ENCODE measurements around the gene DPP10. TPM values are rescaled to one million over a fixed set of nuclear protein-coding genes. Genes with fewer than 3 reads are reported as not detected.

The DPP10 gene
- total and polyA plus RNA-seq, 3 experiments from 2014 or later = not detected

- no peak overlapping the region for H3K27ac ChIP-seq (ENCODE audit: low read depth, low read length)
- H3K4me1 Mint-ChIP-seq = no peaks in the 10 kb centered on the region
- peaks cover under 1 to 16% (median 7%) of the 10 kb centered on the region in 5 donors for H3K9me3 Mint-ChIP-seq
- no peak overlapping the region for H3K27ac Mint-ChIP-seq
- H3K4me3 Mint-ChIP-seq = no peak overlapping the region
- H3K36me3 Mint-ChIP-seq = no peaks in the 10 kb centered on the region
- no peaks in the 10 kb centered on the region for H3K4me1 ChIP-seq (ENCODE audit: insufficient read depth, low read length)
- H3K9me3 ChIP-seq (ENCODE audit: low read length) = no peaks in the 10 kb centered on the region
- H3K36me3 ChIP-seq (ENCODE audit: insufficient read depth, low read length) = no peaks in the 10 kb centered on the region
- ChIA-PET CTCF (no interaction called here), POLR2A (no interaction called here)
- H3K27me3 ChIP-seq (ENCODE audit: insufficient read depth, low read length, poor library complexity, severe bottlenecking) = no peaks in the 10 kb centered on the region
- no peaks in the 10 kb centered on the region for H3K27me3 Mint-ChIP-seq
- no peak for DNase-seq
- no peak overlapping the region for H3K4me3 ChIP-seq (ENCODE audit: low read length)
These were observed 947.6 kb downstream of the DPP10 start for GRCh38 chr2:115389898-115390565.

GRCh38 chr2:115396579-115396978 is 954.1 kb downstream of the DPP10 start:
- Histone ChIP-seq H3K27me3 (ENCODE audit: insufficient read depth, low read length, poor library complexity, severe bottlenecking) (no peaks in the 10 kb centered on the region), H3K9me3 (ENCODE audit: low read length) (no peaks in the 10 kb centered on the region), H3K4me3 (ENCODE audit: low read length) (no peak overlapping the region), H3K36me3 (ENCODE audit: insufficient read depth, low read length) (no peaks in the 10 kb centered on the region), H3K4me1 (ENCODE audit: insufficient read depth, low read length) (no peaks in the 10 kb centered on the region), H3K27ac (ENCODE audit: low read depth, low read length) (no peak overlapping the region)
- Mint-ChIP-seq H3K4me3 (no peak overlapping the region), H3K36me3 (no peaks in the 10 kb centered on the region), H3K4me1 (no peaks in the 10 kb centered on the region), H3K27ac (no peak overlapping the region), H3K27me3 (no peaks in the 10 kb centered on the region), H3K9me3 (peaks cover 6 to 18% (median 11%) of the 10 kb centered on the region in 5 donors)
- no peak for DNase-seq
- ChIA-PET POLR2A (no interaction called here), CTCF (no interaction called here)

- no peak for DNase-seq
- H3K4me3 ChIP-seq (ENCODE audit: low read length) = no peak overlapping the region
- H3K4me1 Mint-ChIP-seq = no peaks in the 10 kb centered on the region
- H3K9me3 Mint-ChIP-seq = peaks cover 6 to 23% (median 17%) of the 10 kb centered on the region in 5 donors
- H3K27me3 Mint-ChIP-seq = no peaks in the 10 kb centered on the region
- H3K27me3 ChIP-seq (ENCODE audit: insufficient read depth, low read length, poor library complexity, severe bottlenecking) = no peaks in the 10 kb centered on the region
- ChIA-PET CTCF (no interaction called here), POLR2A (no interaction called here)
- H3K9me3 ChIP-seq (ENCODE audit: low read length) = no peaks in the 10 kb centered on the region
- no peak overlapping the region for H3K4me3 Mint-ChIP-seq
- no peak overlapping the region for H3K27ac Mint-ChIP-seq
- H3K36me3 ChIP-seq (ENCODE audit: insufficient read depth, low read length) = no peaks in the 10 kb centered on the region
- H3K27ac ChIP-seq (ENCODE audit: low read depth, low read length) = no peak overlapping the region
- H3K36me3 Mint-ChIP-seq = no peaks in the 10 kb centered on the region
- H3K4me1 ChIP-seq (ENCODE audit: insufficient read depth, low read length) = no peaks in the 10 kb centered on the region
These were observed 958.5 kb downstream of the DPP10 start for GRCh38 chr2:115400940-115401339.

GRCh38 chr2:115412501-115412900 is 970.1 kb downstream of the DPP10 start:
- Histone ChIP-seq H3K36me3 (ENCODE audit: insufficient read depth, low read length) (no peaks in the 10 kb centered on the region), H3K4me3 (ENCODE audit: low read length) (no peak overlapping the region), H3K9me3 (ENCODE audit: low read length) (no peaks in the 10 kb centered on the region), H3K4me1 (ENCODE audit: insufficient read depth, low read length) (no peaks in the 10 kb centered on the region), H3K27ac (ENCODE audit: low read depth, low read length) (no peak overlapping the region), H3K27me3 (ENCODE audit: insufficient read depth, low read length, poor library complexity, severe bottlenecking) (no peaks in the 10 kb centered on the region)
- Mint-ChIP-seq H3K9me3 (peaks cover under 1 to 44% (median 14%) of the 10 kb centered on the region in 5 donors), H3K4me1 (no peaks in the 10 kb centered on the region), H3K4me3 (no peak overlapping the region), H3K36me3 (no peaks in the 10 kb centered on the region), H3K27me3 (no peaks in the 10 kb centered on the region), H3K27ac (no peak overlapping the region)
- CTCF ChIA-PET = no interaction called here
- no peak for DNase-seq
- POLR2A ChIA-PET = no interaction called here

DNA sequence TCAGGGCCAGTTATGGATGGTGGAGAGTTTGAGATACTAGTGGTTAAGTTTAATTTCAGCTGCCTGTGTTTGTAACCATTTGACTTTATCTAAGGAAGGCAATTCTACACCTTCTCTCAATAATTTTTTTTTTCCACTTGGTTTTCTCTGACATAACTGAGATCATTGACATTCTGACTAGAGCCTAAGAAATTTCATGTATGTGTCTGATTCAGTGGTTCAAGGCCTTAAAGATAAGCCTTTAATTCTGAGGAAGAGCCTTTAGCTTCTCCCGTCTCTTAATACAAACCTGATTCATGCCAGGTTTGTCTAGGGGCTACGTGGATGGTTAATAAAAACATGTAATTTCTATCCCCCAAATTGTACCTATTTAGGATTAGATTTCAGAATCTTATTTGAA is 971.4 kb downstream of the DPP10 start:
- POLR2A ChIA-PET = no interaction called here
- Mint-ChIP-seq H3K4me3 (no peak overlapping the region), H3K9me3 (peaks cover 7 to 49% (median 14%) of the 10 kb centered on the region in 5 donors), H3K36me3 (no peaks in the 10 kb centered on the region), H3K27me3 (no peaks in the 10 kb centered on the region), H3K27ac (no peak overlapping the region), H3K4me1 (no peaks in the 10 kb centered on the region)
- H3K4me1 ChIP-seq (ENCODE audit: insufficient read depth, low read length) = no peaks in the 10 kb centered on the region
- H3K27ac ChIP-seq (ENCODE audit: low read depth, low read length) = no peak overlapping the region
- no peak overlapping the region for H3K4me3 ChIP-seq (ENCODE audit: low read length)
- no peaks in the 10 kb centered on the region for H3K9me3 ChIP-seq (ENCODE audit: low read length)
- DNase-seq = no peak
- CTCF ChIA-PET = no interaction called here
- H3K27me3 ChIP-seq (ENCODE audit: insufficient read depth, low read length, poor library complexity, severe bottlenecking) = no peaks in the 10 kb centered on the region
- H3K36me3 ChIP-seq (ENCODE audit: insufficient read depth, low read length) = no peaks in the 10 kb centered on the region

DNA sequence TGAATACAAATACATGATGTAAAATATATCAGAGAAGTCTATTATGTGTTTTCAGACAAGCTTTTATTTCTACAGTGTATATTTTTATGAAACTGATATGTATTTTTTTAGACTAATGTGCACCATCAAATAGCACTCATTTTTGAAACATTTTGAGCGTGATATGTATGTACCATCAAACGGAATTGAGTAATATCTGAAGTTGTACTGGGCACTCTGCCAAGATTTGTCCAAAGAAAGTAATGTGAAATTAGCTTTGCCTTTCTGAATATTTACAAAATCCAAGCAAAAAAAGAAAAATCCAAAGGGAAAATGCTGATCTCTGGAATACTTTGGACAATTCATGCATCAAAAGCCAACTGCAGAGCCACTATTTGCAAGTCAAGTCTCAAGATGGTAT is 972.0 kb downstream of the DPP10 start:
- Histone ChIP-seq H3K9me3 (ENCODE audit: low read length) (no peaks in the 10 kb centered on the region), H3K4me1 (ENCODE audit: insufficient read depth, low read length) (no peaks in the 10 kb centered on the region), H3K27ac (ENCODE audit: low read depth, low read length) (no peak overlapping the region), H3K36me3 (ENCODE audit: insufficient read depth, low read length) (no peaks in the 10 kb centered on the region), H3K27me3 (ENCODE audit: insufficient read depth, low read length, poor library complexity, severe bottlenecking) (no peaks in the 10 kb centered on the region), H3K4me3 (ENCODE audit: low read length) (no peak overlapping the region)
- no peaks in the 10 kb centered on the region for H3K36me3 Mint-ChIP-seq
- H3K9me3 Mint-ChIP-seq = peaks cover 7 to 44% (median 10%) of the 10 kb centered on the region in 5 donors
- ChIA-PET POLR2A (no interaction called here), CTCF (no interaction called here)
- H3K4me1 Mint-ChIP-seq = no peaks in the 10 kb centered on the region
- H3K27me3 Mint-ChIP-seq = no peaks in the 10 kb centered on the region
- H3K4me3 Mint-ChIP-seq = no peak overlapping the region
- no peak for DNase-seq
- H3K27ac Mint-ChIP-seq = no peak overlapping the region

- H3K4me1 ChIP-seq (ENCODE audit: insufficient read depth, low read length) = no peaks in the 10 kb centered on the region
- CTCF ChIA-PET = no interaction called here
- no peaks in the 10 kb centered on the region for H3K27me3 ChIP-seq (ENCODE audit: insufficient read depth, low read length, poor library complexity, severe bottlenecking)
- Mint-ChIP-seq H3K9me3 (peaks cover 12 to 32% (median 20%) of the 10 kb centered on the region in 5 donors), H3K27ac (no peak overlapping the region), H3K4me1 (no peaks in the 10 kb centered on the region), H3K36me3 (no peaks in the 10 kb centered on the region), H3K27me3 (no peaks in the 10 kb centered on the region), H3K4me3 (no peak overlapping the region)
- H3K36me3 ChIP-seq (ENCODE audit: insufficient read depth, low read length) = no peaks in the 10 kb centered on the region
- no peak overlapping the region for H3K4me3 ChIP-seq (ENCODE audit: low read length)
- no peak overlapping the region for H3K27ac ChIP-seq (ENCODE audit: low read depth, low read length)
- DNase-seq = no peak
- POLR2A ChIA-PET = no interaction called here
- no peaks in the 10 kb centered on the region for H3K9me3 ChIP-seq (ENCODE audit: low read length)
These were observed 979.7 kb downstream of the DPP10 start for GRCh38 chr2:115422004-115422634.

- H3K27ac ChIP-seq (ENCODE audit: low read depth, low read length) = no peak overlapping the region
- H3K4me3 Mint-ChIP-seq = no peak overlapping the region
- H3K27me3 Mint-ChIP-seq = no peaks in the 10 kb centered on the region
- CTCF ChIA-PET = no interaction called here
- no peaks in the 10 kb centered on the region for H3K36me3 Mint-ChIP-seq
- H3K9me3 ChIP-seq (ENCODE audit: low read length) = no peaks in the 10 kb centered on the region
- peaks cover 10 to 47% (median 19%) of the 10 kb centered on the region in 5 donors for H3K9me3 Mint-ChIP-seq
- H3K4me3 ChIP-seq (ENCODE audit: low read length) = no peak overlapping the region
- no peaks in the 10 kb centered on the region for H3K27me3 ChIP-seq (ENCODE audit: insufficient read depth, low read length, poor library complexity, severe bottlenecking)
- POLR2A ChIA-PET = no interaction called here
- no peaks in the 10 kb centered on the region for H3K4me1 Mint-ChIP-seq
- no peaks in the 10 kb centered on the region for H3K36me3 ChIP-seq (ENCODE audit: insufficient read depth, low read length)
- no peak overlapping the region for H3K27ac Mint-ChIP-seq
- H3K4me1 ChIP-seq (ENCODE audit: insufficient read depth, low read length) = no peaks in the 10 kb centered on the region
- DNase-seq = no peak
These were observed 985.0 kb downstream of the DPP10 start for GRCh38 chr2:115427436-115427835.
